GM18873 (cell line): Measurements from ENCODE around the gene FCHSD2.
"Not testable (repeated sequence)": the region's sequence is repeated elsewhere in the genome, so short reads cannot be mapped to it uniquely, and the experiment has no call there.

Experiments used
- ATAC-seq: cut with Tn5 transposase; IDR thresholded peaks from one replicate; pipeline ENCODE4 v1.9.1; 2021; ENCODE audit warnings: mild to moderate bottlenecking, moderate library complexity, moderate number of reproducible peaks; ENCODE audit not compliant: unreplicated experiment, low FRiP score

The FCHSD2 gene

GRCh38 chr11:73152861-73153483 lies 10.9 kb upstream of the FCHSD2 start:
- peak; percentile 57 for ATAC-seq

DNA sequence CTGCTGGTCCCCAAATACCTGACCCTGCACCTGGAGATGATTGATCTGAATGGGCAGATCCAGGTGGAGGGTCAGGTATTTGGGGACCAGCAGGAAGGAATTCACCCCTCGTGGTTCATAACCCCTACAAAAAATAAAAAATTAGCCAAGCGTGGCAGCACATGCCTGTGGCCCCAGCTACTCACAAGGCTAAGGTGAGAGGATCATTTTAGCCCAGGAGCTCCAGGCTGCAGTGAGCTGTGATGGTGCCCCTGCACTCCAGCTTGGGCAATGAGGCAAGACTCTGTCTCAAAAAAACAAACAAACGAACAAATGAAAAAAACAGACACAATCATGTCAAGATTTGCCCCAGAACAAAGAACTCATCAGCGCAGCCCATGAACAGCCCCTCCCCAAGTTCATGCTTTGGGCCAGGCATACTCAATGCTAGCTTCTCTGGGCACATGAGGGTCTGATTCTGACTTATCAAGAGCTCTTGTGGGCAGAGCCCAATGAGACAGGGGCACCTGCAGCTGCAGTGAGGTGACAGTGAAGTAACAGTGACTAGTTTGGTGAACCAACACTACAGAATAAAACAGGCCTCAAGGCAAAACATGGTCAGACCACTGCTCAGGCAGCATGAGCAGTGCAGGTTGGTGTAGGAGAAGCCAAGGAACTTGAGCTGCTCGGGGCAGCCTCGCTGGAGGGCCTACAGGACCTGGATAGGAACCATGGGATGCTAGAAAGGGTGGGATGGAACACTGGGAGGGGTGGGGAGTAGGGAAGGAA lies 10.2 kb upstream of the FCHSD2 start:
- no peak for ATAC-seq

GRCh38 chr11:73151416-73151815 lies 9.3 kb upstream of the FCHSD2 start:
- no peak for ATAC-seq

GRCh38 chr11:73149105-73149504 lies 7.0 kb upstream of the FCHSD2 start:
- no peak for ATAC-seq

GRCh38 chr11:73147771-73148681 lies 5.9 kb upstream of the FCHSD2 start:
- ATAC-seq: no peak

DNA sequence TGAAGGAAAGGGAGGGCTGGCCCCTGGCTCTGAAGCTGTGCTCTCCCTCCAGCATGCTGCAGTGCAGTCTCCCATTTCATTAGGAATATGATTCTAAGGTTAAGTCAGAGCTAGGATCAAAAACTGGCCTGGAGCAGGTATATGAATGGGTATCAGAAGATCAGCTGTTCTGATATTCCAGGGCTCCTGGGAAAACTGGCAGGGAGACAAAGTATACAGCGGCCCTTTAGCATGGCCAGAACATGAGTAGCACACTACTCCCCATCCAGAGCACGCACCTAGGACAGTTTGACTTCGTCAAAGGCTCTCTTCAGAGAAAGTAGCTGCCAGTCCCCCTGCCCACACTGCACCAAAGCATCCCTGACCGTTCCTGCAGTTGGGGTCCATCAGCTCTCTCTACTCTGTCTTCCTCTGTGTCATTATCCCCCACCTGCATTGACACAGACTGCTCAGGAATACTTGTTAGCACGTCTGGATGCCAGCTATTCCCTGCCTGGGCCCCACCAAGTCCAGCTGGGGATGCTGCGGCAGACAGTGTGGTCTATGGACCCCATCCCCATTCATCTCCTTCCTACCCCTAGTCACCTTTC lies 4.0 kb upstream of the FCHSD2 start:
- ATAC-seq: no peak

DNA sequence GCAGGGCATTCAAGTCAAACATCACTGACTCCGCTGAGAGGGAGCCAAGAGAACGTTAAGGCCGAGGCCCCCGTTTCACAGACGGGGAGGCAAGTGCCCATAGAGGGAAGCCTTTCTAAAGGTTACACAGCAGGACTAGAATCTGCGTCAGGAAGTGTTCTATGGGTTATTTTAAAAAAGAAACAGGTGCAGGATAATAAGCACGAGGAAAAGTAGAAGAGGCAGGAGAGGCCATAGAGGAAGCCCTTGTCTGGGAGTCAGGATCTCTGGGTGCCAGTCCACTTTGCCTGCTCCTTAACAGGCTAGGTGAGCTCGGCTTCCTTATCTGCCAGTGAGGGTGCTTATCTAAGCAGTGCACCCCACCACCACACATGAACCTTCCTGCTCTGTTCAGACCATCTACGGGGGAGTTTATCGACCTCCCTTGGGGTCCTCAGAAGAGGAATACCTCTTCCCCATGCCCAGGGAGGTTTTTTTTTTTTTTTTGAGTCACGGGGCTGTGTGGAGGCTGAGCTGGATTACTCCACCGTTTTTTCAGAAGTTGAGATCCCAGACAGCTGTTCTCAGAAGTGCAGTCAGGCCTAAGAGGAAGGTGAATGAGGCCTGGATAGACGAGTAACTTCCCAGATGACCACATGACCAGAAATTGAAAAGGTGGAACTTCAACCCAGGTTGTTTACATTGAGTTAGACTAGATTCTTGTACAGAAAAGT lies 1.2 kb upstream of the FCHSD2 start:
- ATAC-seq: no peak

DNA sequence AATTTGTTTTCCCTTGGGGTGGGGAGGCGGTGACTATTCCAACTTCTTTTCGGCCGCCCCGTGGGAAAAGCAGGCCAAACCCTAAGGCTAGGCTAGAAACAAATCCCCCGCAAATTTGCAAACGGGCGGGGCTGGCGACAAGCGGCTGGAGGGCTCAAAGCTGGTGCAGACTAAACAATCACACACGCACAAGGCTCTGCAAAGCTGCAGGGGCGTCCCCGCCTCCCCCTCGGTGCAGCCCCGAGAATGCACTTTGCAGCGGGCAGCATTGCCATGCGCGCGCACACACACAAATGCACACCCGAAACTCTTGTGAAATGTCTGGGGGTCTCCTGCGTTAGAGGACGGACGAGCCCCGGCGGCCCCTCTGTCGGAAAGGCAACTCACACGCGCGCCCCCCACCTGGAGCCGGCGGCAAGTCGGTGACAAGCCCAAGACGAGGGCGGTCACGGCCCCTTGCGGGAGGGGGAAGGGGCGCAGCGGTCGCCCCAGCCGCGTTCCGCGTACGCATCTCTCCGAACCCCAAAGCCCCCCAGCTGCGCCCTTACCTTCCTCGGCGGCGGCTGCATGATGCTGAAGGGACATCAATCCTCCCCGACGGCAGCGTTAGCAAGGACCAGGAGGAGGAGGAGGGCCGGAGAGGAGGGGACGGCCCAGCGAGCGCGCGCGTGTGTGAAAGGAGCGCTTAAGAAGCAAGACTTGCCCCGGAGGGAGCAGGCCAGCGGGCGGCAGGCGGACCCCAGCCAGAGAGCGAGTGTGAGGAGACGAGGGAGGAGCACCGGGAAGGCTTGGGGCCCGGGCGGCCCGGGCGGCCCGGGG lies 600 bp downstream of the FCHSD2 start:
- ATAC-seq: peak; percentile 17

GRCh38 chr11:73141031-73141308 lies 1.1 kb downstream of the FCHSD2 start:
- ATAC-seq: no peak

DNA sequence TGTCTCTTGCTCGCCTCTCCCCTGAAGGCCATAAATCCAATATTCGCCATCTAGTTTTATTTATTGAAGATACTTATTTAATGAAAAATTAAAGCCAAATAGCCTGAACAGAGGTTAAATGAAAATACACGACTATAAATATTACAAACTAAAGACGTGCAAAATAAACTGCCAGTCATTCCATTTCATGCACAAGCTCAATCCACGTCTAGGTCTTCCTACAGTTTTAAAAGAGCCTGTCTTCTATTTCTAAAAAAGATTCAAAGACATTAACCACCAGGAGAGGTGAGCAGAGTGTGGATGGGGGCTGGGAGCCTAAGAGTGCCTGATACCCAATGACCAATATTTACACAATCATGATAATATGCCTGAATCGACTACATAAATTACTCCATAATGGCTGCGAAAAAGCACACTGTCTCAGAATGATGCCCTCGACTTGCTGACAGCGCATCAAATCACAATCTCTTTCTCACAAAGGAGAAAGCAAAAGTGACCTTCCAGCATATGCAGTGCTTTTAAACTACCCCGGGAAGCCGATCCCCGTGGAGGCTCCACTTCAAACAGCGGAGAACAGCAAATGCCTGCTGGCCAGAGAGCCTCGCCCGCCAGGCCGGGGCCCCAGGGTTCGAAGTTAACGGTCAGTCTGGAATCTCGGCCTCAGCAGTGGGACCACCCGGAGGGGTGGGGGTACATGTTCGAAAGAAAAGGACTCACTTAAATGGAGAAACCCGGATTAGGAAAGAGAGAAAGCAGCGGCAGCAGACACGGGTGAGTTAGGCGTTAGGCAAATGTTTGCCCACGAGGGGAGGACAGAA lies 1.7 kb downstream of the FCHSD2 start:
- ATAC-seq: no peak

DNA sequence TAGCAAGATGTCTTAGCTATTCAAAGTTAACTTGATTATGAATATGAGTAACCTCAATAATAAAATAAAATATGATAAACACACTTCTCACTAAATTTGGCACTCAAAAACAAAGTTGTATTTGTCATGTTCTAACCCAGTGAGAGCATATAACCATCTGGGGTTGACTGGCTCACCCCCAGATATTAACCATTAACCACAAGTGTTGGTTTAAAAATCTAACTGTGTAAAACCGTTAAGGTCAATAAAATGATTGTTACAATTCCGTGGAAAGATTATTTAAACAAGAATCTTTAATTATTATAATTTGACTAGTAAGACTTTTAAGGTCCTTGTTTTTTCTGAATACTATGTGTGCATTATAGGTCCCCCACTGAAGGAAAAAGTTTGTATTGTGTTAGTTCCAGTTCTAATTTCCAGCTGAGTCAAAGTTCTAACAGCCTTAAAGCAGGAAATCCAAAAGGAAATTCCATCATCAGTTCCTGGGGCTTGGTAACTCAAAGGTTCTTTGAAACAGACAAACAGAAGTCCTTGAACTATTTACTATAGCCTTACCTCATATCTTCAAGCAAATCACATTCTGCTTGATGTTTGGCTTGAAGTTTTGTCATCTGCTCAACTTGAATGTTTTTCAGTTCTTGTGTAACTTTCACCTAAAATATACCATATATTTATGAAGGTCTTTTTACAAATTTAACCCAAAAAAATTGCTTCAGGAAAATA lies 2.5 kb downstream of the FCHSD2 start:
- ATAC-seq: no peak

GRCh38 chr11:73137944-73138274 lies 4.2 kb downstream of the FCHSD2 start:
- no peak for ATAC-seq

DNA sequence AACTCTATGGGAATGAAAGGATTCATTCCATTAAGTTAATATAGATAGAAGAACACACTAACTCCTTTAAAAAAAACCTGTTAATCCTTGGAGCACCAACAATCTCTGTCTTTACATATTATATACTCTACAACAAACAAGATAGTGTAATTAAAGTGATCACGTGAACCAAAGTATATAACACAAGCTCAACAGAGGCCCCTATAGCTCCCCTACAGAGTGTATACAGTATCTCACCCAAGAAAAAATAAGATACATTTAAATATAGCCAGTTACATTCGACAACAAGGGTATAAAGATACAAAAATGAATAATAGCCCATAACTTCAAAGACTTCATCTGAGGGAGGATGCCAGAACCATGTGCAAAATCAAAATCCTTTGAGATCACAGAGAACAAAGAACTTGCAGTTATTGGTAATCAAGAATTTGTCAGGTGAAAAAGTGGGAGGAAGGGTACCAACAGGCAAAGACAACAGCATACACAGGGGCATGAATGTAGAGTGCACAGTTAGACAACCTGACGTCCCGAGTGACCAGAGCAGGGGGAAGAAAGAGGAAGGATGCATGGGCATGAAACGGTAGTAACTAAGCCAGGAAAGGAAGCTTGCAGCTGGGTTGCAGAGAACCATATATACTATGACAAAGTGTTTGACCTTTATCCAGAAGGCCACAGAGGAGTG lies 4.7 kb downstream of the FCHSD2 start:
- ATAC-seq: no peak

DNA sequence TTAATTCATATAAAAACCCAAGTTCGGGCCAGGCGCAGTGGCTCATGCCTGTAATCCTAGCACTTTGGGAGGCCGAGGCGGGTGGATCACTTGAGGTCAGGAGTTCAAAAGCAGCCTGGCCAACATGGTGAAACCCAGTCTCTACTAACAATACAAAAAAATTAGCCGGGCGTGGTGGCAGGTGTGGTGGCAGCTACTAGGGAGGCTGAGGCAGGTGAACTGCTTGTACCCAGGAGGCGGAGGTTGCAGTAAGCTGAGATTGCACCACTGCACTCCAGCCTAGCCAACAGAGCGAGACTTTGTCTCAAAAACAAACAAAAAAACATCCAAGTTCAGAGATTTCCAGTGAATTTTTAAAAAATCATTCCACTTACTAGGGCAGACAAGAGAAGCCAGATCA lies 5.4 kb downstream of the FCHSD2 start:
- ATAC-seq: not testable (repeated sequence)

- ATAC-seq: no peak
These were observed 6.5 kb downstream of the FCHSD2 start for GRCh38 chr11:73135346-73136284.

GRCh38 chr11:73132349-73132748 lies 9.8 kb downstream of the FCHSD2 start:
- not testable (repeated sequence) for ATAC-seq

DNA sequence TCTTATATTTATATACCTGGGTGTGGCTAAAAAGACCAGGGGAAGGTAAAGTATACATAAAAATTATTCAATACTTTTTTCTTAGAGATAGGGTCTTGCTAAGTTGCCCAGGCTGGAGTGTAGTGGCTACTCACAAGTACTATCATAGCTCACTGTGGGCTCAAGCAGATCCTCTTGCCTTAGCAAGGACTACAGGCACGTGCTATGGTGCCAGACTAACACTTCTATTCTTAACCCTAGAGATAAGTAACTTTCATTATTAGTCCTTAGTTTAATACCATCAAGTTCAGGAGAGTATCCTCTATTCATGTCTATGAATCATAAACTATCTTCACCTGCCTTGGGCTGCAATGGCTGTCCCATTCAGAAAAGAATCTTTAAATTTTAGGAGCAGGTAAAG lies 11.9 kb downstream of the FCHSD2 start:
- no peak for ATAC-seq
